WERI-Rb-1 (cell line): ENCODE measurements around the gene GP1BB.

Experiments used
- DNase-seq: peaks from one replicate; pipeline ENCODE4 v3.0.0-alpha.2; 2020
- H3K27ac ChIP-seq: fragments of 250-450 bp; sonication (Bioruptor Pico); 2 replicates; pipeline ENCODE4 v1.5.1; 2020; ENCODE audit warnings: mild to moderate bottlenecking, moderate library complexity
- H3K27me3 ChIP-seq: fragments of 250-450 bp; sonication (Bioruptor Pico); 2 replicates; pipeline ENCODE4 v1.5.1; 2021; ENCODE audit warnings: mild to moderate bottlenecking, low read depth, moderate library complexity; ENCODE audit not compliant: insufficient read depth, severe bottlenecking
- H3K36me3 ChIP-seq: fragments of 250-450 bp; sonication (Bioruptor Pico); 2 replicates; pipeline ENCODE4 v1.5.1; 2020; ENCODE audit warnings: mild to moderate bottlenecking, moderate library complexity
- H3K4me3 ChIP-seq: 2 replicates; pipeline ENCODE4 v1.5.1; 2011; ENCODE audit warnings: low read depth, mild to moderate bottlenecking, control low read depth, low read length
- H3K9me3 ChIP-seq: fragments of 250-450 bp; sonication (Bioruptor Pico); 2 replicates; pipeline ENCODE4 v1.5.1; 2021; ENCODE audit warnings: mild to moderate bottlenecking, moderate library complexity; ENCODE audit not compliant: severe bottlenecking
- CTCF ChIP-seq: IDR thresholded peaks from 2 replicates; pipeline ENCODE4 v1.5.1; 2011; ENCODE audit warnings: low read depth, mild to moderate bottlenecking, control low read depth, inconsistent platforms, low read length

The GP1BB gene

GRCh38 chr22:19700790-19701419 is 22.4 kb upstream of the GP1BB start:
- Histone ChIP-seq H3K27me3 (no peaks in the 10 kb centered on the region), H3K27ac (no peak overlapping the region), H3K4me3 (no peak overlapping the region), H3K36me3 (no peaks in the 10 kb centered on the region), H3K9me3 (no peaks in the 10 kb centered on the region)
- no peak for DNase-seq
- TF ChIP-seq CTCF = no peak

GRCh38 chr22:19701420-19702145 is 21.8 kb upstream of the GP1BB start:
- no peak overlapping the region for H3K27ac ChIP-seq
- no peak overlapping the region for H3K4me3 ChIP-seq
- no peak for DNase-seq
- H3K27me3 ChIP-seq = no peaks in the 10 kb centered on the region
- H3K36me3 ChIP-seq = no peaks in the 10 kb centered on the region
- no peaks in the 10 kb centered on the region for H3K9me3 ChIP-seq
- no peak for TF ChIP-seq CTCF

- no peaks in the 10 kb centered on the region for H3K36me3 ChIP-seq
- no peak overlapping the region for H3K27ac ChIP-seq
- no peaks in the 10 kb centered on the region for H3K27me3 ChIP-seq
- no peak for DNase-seq
- H3K9me3 ChIP-seq = no peaks in the 10 kb centered on the region
- TF ChIP-seq CTCF = no peak
- no peak overlapping the region for H3K4me3 ChIP-seq
Measured at GRCh38 chr22:19703869-19704268, 19.5 kb upstream of the GP1BB start.

- DNase-seq = no peak
- H3K36me3 ChIP-seq = no peaks in the 10 kb centered on the region
- no peak overlapping the region for H3K4me3 ChIP-seq
- H3K27ac ChIP-seq = no peak overlapping the region
- TF ChIP-seq CTCF = no peak
- no peaks in the 10 kb centered on the region for H3K27me3 ChIP-seq
- no peaks in the 10 kb centered on the region for H3K9me3 ChIP-seq
Measured at GRCh38 chr22:19704355-19705015, 18.9 kb upstream of the GP1BB start.

- Histone ChIP-seq H3K36me3 (no peaks in the 10 kb centered on the region), H3K4me3 (no peak overlapping the region), H3K9me3 (no peaks in the 10 kb centered on the region), H3K27me3 (no peaks in the 10 kb centered on the region), H3K27ac (no peak overlapping the region)
- peak; percentile 46 for TF ChIP-seq CTCF
- DNase-seq = peak; percentile 8
Measured at GRCh38 chr22:19705181-19705934, 18.0 kb upstream of the GP1BB start.
